Stimulated activated CD4-positive, alpha-beta T cell treated with anti-CD3 and anti-CD28 coated beads, Interleukin-4, amount 100 ng/mL, for 4 hours (primary cell): ENCODE results near the gene SLC19A1.
"Not testable (repeated sequence)": the region's sequence is repeated elsewhere in the genome, so short reads cannot be mapped to it uniquely, and the experiment has no call there.

Source experiments
- DNase-seq, 2 experiments: peaks; one replicate each; pipeline ENCODE4 v3.0.0-alpha.2; 2020

The SLC19A1 gene

DNA sequence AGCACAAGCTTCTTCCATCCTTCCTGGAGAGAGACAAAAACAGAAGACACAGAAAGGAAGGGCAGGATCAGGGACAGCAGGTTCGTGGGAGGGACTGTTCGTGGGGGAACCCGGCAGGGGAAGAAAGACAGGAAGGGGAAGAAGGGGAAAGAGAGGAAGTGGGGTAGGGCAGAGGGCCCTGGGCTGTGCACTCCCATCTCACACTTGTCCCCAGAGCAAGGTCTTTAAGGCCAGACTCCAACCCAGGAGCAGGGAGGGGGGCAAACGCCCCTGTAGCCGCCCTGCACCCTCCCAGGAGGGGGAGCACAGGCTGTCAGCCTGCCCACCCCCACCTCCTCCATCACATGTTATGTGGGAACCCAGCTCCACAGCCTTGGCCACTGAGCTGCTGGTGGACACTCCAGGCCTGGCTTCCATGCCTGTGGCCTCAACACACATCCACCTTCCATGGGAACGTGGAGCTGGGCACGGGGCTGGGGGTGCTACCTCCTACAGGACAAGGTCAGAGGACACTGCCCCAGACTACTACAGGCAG, 9.3 kb downstream of the SLC19A1 start:
- no peak for DNase-seq

DNA sequence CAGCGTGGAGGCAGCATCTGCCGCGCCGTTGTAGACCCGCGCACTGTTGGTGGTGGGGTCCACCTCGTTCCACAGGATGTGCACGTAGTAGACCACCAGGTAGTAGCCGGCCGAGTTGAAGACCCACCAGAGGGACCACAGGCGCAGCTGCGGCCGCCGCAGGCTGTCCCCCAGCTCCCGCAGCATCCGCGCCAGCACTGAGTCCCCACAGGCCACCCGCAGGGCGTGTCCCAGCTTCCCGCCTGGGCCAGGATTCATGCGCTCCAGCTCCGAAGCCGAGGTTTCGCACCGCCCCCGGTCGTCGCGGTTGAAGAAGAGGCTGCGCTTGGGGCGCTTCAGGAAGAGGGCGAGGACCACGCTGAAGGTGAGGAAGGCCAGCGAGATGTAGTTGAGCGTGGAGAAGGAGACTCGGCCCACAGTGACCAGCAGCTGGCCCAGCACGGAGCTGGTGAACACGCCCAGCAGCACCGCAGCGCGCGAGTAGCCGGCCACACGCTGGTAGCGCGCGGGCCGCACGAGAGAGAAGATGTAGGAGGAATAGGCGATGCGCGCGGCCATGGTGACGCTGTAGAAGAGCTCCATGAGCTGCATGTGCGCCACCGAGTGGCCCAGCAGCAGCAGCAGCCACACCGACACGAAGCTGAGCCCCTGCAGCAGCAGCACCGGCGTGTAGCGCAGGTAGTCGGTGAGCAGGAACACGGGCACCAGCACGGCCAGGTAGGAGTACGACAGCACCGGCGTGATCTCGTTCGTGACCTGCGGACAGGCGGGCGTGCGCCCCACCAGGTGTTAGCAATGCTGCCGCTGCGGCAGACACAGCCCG, 10.6 kb downstream of the SLC19A1 start:
- DNase-seq: no peak

DNA sequence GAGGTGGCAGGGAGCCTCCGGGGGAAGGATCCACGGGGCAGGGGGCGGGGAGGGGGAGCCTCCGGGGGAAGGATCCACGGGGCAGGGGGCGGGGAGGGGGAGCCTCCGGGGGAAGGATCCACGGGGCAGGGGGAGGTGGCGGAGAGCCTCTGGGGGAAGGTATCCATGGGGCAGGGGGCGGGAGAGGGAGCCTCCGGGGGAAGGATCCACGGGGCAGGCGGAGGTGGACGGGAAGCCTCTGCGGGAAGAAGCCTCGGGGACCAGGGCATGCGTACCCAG, 11.2 kb downstream of the SLC19A1 start:
- DNase-seq: not testable (repeated sequence)

DNA sequence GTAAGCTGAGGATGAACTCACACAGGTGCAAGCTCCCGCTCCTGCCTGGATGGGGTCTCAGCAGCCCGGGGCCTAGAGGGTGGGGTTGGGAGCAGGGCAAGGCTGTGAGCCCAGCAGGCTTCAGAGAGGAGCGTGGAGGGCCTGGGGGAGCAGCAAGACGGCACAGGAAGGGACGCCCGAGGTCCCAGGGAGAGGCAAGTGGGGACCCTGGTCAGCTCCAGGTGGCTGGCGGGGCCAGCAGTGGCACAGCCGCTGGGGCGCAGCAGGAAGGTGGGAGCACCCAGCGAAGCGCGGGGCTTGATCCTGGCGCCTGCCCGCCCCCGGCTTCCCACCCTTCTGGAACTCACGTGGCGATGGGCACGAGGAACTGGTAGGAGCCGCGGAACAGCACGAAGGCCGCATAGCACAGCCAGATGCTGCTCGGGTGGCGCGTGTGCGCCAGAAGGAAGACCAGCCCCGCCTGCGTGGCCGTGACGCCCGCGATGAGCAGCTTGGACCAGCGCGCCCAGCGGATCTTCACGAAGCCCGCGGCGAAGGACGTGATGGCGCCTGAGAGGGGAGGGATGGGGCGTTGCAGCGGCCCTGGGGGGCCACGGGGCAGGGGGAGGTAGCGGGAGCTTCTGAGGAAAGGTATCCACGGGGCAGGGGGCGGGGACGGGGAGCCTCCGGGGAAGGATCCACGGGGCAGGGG, 11.7 kb downstream of the SLC19A1 start:
- no peak for DNase-seq

DNA sequence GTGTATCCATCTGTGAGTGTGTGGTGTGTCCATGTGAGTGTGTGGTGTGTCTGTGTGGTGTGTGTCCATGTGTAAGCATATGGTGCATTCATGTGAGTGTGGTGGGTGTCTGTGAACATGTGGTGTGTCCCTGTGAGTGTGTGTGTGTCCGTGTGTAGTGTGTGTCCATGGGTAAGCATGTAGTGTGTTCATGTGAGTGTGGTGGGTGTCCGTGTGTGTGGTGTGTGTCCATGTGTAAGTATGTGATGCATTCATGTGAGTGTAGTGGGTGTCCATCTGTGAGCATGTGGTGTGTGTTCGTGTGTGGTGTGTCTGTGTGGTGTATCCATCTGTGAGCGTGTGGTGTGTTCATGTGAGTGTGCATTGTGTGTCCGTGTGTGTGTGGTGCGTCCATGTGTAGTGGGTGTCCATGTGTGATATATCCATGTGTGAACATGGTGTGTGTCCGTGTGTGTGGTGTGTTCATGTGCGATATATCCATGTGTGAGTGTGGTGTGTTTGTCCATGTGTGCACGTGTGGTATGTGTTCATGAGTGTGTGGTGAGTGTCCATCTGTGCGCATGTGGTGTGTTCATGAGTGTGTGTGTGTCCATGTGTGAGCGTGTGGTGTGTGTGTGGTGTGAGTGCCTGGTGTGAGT, 12.3 kb downstream of the SLC19A1 start:
- DNase-seq: no peak

- DNase-seq: no peak
Measured at GRCh38 chr21:45528981-45529784, 13.1 kb downstream of the SLC19A1 start.

GRCh38 chr21:45528028-45528705, 14.1 kb downstream of the SLC19A1 start:
- no peak for DNase-seq

DNA sequence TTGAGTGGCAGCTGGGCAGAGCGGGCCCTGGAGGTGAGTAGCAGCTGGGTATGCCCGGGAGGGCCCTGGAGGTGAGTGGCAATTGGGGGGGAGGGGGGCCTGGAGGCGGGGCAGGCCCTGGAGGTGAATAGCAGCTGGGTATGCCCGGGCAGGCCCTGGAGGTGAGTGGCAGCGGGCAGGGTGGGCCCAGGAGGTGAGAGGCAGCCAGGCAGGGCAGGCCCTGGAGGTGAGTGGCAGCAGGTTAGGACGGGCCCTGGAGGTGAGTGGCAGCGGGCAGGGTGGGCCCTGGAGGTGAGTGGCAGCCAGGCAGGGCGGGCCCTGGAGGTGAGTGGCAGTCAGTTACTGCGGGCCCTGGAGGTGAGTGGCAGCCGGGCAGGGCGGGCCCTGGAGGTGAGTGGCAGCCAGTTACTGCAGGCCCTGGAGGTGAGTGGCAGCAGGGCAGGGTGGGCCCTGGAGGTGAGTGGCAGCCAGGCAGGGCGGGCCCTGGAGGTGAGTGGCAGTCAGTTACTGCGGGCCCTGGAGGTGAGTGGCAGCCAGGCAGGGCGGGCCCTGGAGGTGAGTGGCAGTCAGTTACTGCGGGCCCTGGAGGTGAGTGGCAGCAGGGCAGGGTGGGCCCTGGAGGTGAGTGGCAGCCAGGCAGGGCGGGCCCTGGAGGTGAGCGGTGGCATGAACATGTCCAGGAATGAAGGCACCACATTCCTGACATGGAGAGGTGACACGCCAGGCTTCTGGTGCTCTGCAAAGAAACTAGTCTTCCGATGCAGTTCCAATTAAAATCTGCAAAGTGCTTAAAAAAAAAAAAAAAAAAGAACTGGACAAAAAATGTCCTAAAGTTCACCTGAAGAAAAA, 14.9 kb downstream of the SLC19A1 start:
- not testable (repeated sequence) for DNase-seq

- no peak for DNase-seq
Measured at GRCh38 chr21:45525910-45526306, 16.3 kb downstream of the SLC19A1 start.

- DNase-seq: no peak
Measured at GRCh38 chr21:45525153-45525909, 16.9 kb downstream of the SLC19A1 start.

GRCh38 chr21:45524756-45525152, 17.5 kb downstream of the SLC19A1 start:
- no peak for DNase-seq

DNA sequence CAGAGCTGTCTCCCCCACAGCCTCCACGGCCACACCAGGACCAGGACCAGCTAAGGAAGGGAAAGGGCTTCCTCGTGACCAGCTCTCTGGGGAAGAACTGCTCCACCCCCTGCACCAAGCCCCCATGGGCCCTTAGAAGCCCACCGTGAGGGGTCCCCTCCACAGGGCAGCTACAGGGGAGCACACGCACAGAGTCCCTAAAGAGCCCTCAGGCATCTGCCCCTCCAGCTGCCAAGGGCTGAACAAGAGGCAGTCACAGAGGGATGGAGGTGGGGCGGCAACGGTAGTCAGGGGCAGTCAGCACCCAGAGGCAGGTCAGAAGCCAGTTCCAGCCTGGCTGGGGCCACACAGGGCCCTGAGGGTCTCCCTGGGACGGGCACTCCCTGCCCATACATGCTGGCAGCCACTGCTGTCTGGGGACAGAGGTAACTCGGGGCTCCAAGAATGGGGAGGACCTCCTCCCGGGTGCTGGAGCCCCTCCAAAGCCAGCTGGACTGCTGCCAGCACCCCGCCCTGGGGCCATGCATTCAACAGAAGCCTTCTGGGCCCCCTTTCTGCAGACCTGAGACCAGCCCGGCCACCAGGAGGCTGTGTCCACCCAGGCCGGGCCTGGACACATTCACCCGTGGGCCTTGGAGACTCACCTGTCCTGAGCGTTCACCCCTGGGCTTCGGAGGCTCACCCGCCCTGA, 18.7 kb downstream of the SLC19A1 start:
- no peak for DNase-seq

DNA sequence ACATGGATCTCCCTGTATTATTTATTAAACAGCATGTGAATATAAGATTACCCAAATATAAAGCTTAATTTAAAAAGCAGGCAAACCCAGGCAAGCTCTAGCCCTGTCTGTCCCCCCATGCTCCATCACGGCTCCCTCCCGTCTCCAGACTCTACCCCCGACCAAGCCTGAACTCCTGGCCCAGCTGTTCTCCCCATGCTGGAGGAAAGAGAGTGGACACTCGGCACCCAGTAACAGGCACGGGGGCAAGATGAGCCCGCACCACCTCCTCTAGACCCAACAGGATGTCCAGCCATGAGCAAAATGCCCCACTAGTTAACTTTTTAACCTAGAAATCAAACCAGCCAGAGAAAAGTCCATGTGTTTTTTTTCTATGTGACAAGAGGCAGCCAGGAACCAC, 19.3 kb downstream of the SLC19A1 start:
- DNase-seq: no peak

DNA sequence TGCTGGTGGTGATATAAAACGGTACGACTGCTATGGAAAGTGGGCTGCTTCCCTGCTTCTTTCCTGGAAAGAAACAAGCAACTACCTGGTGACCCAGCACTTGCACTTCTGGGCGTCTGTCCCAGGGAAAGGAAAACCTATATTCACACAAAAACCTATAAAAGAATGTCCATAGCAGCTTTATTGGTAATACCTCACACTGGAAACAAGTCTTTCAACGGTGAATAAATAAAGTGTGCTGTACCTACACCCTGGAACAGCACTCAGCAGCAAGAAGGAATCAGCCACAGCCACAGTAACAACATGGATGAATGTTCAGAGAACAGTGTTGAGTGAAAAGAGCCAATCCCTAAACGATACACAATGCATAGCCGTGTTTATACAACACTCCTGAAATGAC, 19.9 kb downstream of the SLC19A1 start:
- no peak for DNase-seq

DNA sequence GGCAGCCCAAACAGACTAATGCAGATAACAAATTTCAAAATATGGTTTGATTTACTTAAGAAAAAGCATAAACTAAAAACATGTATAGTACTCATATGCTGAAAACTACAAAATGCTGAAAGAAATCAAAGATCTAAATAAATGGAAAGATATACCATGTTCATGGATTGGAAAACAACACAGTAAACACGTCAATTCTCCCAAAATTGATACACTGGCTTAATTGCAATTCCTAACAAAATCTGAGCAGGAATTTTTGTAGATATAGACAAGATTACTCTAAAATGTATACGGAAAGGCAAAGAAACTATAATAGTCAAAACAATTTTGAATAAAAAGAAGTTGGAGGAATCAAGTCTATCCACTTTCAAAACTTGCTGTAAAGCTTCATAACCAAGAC, 21.0 kb downstream of the SLC19A1 start:
- no peak for DNase-seq

GRCh38 chr21:45519182-45519581, 23.1 kb downstream of the SLC19A1 start:
- no peak for DNase-seq

- no peak for DNase-seq
Measured at GRCh38 chr21:45518742-45519141, 23.5 kb downstream of the SLC19A1 start.

DNA sequence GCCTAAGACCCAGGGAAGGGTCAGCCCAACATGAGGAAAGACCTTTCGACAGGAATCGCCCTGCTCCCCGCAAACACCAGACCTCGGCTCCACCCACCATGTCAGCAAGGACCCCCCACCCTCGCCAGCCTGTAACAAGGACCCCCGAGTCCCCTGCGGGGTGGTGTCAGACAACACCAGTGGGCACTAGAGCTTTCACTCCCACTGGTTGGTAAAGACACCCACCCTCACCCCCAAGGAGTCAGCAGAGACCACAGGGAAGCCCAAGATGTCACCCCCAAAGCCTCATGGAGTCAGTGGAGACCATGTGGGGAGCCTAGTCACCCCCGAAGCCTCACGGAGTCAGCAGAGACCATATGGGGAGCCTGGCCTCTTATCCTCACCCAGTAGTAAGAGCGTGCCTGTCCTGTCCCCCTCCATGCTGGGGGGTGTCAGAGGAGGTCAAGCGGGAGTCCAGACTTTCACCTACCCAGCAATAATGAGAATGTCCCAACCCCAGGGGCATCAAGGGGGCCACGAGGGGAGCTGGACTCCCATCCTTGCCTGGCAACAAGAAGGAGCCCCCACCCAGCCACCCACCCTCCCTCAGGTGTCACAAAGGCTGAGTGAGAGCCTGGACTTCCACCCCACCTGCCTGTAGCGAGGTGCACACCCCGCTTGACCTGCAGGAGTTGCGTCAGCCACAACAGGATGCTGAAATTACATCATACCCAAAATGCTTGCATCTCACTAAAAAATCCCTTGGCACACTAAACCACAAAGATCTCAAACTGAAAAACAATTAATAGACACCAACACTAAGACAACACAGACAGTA, 24.8 kb downstream of the SLC19A1 start:
- DNase-seq: no peak

GRCh38 chr21:45516671-45517151, 25.5 kb downstream of the SLC19A1 start:
- DNase-seq: no peak
